PC-9 (cell line): Measurements from ENCODE around the gene LTBP3.

Experiments
- CTCF ChIP-seq: fragments of 200-600 bp; sonication (generic); conservative IDR thresholded peaks from 2 replicates; pipeline ENCODE4 v1.6.1; 2017; ENCODE audit warnings: mixed run types, antibody characterized with exemption, mild to moderate bottlenecking, moderate library complexity
- EZH2 ChIP-seq: fragments of 200-600 bp; sonication (generic); IDR thresholded peaks from 2 replicates; pipeline ENCODE4 v1.8.0; 2017; ENCODE audit warnings: antibody characterized with exemption, low read depth

GRCh38 chr11:65559535-65559934 is 1.4 kb upstream of the LTBP3 start:
- TF ChIP-seq CTCF (no peak), EZH2 (no peak)
